Caco-2 (cell line): Measurements from ENCODE around the gene GNAQ. TPM values are rescaled to one million over a fixed set of nuclear protein-coding genes. Genes with fewer than 3 reads are reported as not detected.

Source experiments
- BruUV-seq: library from RNA; stranded (reverse); fragments of 400-500 nt; replicated peaks from 2 replicates; lab custom pipeline; 2021; lab: Mats Ljungman, UMichigan
- CTCF ChIA-PET: fragments of 300-600 bp; sonication (Branson Sonifier 250); formaldehyde crosslinking; loops from one replicate; lab custom pipeline; 2022; ENCODE audit warnings: antibody characterized with exemption; lab: Charles Lee
- POLR2A ChIA-PET: fragments of 300-600 bp; sonication (Branson Sonifier 250); formaldehyde crosslinking; loops from one replicate; lab custom pipeline; 2022; ENCODE audit warnings: antibody characterized with exemption; lab: Charles Lee
- DNase-seq, 2 experiments: peaks; one replicate each; pipeline versions ENCODE4 v3.0.0 to v3.0.0-alpha.2; 2020 to 2022
- H3K27me3 ChIP-seq: replicated peaks from 2 replicates; pipeline ENCODE4 v1.6.0; 2011; ENCODE audit warnings: low read length; ENCODE audit not compliant: control insufficient read depth, insufficient read depth
- H3K36me3 ChIP-seq: 2 replicates; pipeline ENCODE4 v1.5.1; 2011; ENCODE audit warnings: low read length; ENCODE audit not compliant: control insufficient read depth, insufficient read depth
- H3K4me1 ChIP-seq: fragments of 250-450 bp; sonication (Bioruptor Pico); 2 replicates; pipeline ENCODE4 v1.5.1; 2020; ENCODE audit warnings: mild to moderate bottlenecking
- H3K4me3 ChIP-seq: 2 replicates; pipeline ENCODE4 v1.5.1; 2011; ENCODE audit warnings: low read depth, mild to moderate bottlenecking, control low read depth, low read length
- H3K9me3 ChIP-seq: fragments of 250-450 bp; sonication (Bioruptor Pico); 2 replicates; pipeline ENCODE4 v1.5.1; 2020; ENCODE audit warnings: mild to moderate bottlenecking, moderate library complexity
- H3K27ac Mint-ChIP-seq: one replicate; pipeline ENCODE4 v1.8.0; 2022; ENCODE audit warnings: mixed read lengths; ENCODE audit not compliant: unreplicated experiment
- H3K27me3 Mint-ChIP-seq: one replicate; pipeline ENCODE4 v1.8.0; 2022; ENCODE audit warnings: mixed read lengths; ENCODE audit not compliant: insufficient read depth, unreplicated experiment
- H3K36me3 Mint-ChIP-seq: one replicate; pipeline ENCODE4 v1.8.0; 2022; ENCODE audit warnings: mild to moderate bottlenecking, mixed read lengths; ENCODE audit not compliant: insufficient read depth, unreplicated experiment
- H3K4me1 Mint-ChIP-seq: one replicate; pipeline ENCODE4 v1.8.0; 2022; ENCODE audit warnings: low read depth, mixed read lengths; ENCODE audit not compliant: unreplicated experiment
- H3K4me3 Mint-ChIP-seq: one replicate; pipeline ENCODE4 v1.8.0; 2022; ENCODE audit warnings: mild to moderate bottlenecking, moderate library complexity, mixed read lengths; ENCODE audit not compliant: unreplicated experiment
- H3K9me3 Mint-ChIP-seq: one replicate; pipeline ENCODE4 v1.8.0; 2022; ENCODE audit warnings: mixed read lengths; ENCODE audit not compliant: unreplicated experiment
- CTCF ChIP-seq, 2 experiments: fragments of 200-600 bp in 1 of 2; IDR thresholded peaks; 1 replicate in 1 of 2; 2 replicates in 1 of 2; pipeline versions ENCODE4 v1.5.1 to v1.8.0; 2011 to 2022; ENCODE audit warnings: antibody characterized with exemption in 1 of 2, control low read depth in 1 of 2, inconsistent platforms in 1 of 2, low read depth in 1 of 2, low read length in 1 of 2, mild to moderate bottlenecking in 1 of 2, moderate library complexity in 1 of 2; ENCODE audit not compliant: insufficient read depth in 1 of 2, severe bottlenecking in 1 of 2, unreplicated experiment in 1 of 2
- intact Hi-C: fragments of 100-400 bp; cut with micrococcal nuclease; formaldehyde crosslinking; loops from one replicate; pipeline ENCODE4 v1.10.0; 2022; ENCODE audit not compliant: unreplicated experiment
- total RNA-seq: library from RNA; stranded (reverse); gene quantifications from 2 replicates; pipeline ENCODE4 v1.2.3, GENCODE V29; 2022

GNAQ gene
- total RNA-seq, 1 experiment from 2014 or later: 10.1 TPM

- Histone ChIP-seq H3K9me3 (no peaks in the 10 kb centered on the region), H3K27me3 (no peaks in the 10 kb centered on the region), H3K4me1 (no peaks in the 10 kb centered on the region), H3K36me3 (no peaks in the 10 kb centered on the region), H3K4me3 (no peak overlapping the region)
- DNase-seq: no peak
- H3K27ac Mint-ChIP-seq: no peak overlapping the region
- no peaks in the 10 kb centered on the region for H3K27me3 Mint-ChIP-seq
- H3K4me3 Mint-ChIP-seq: no peak overlapping the region
- no peaks in the 10 kb centered on the region for H3K9me3 Mint-ChIP-seq
- TF ChIP-seq CTCF (IDR thresholded peaks at IDR 0.05; ENCODE audit: insufficient read depth in 1 of 2, low read depth in 1 of 2, low read length in 1 of 2, severe bottlenecking in 1 of 2, unreplicated experiment in 1 of 2): no peak
- CTCF ChIA-PET: no interaction called here
- intact Hi-C loops: no loop called here
- no TSS peak for BruUV-seq
- POLR2A ChIA-PET: no interaction called here
- peaks cover 4% of the 10 kb centered on the region for H3K36me3 Mint-ChIP-seq
- H3K4me1 Mint-ChIP-seq: peaks cover 6% of the 10 kb centered on the region
Measured at GRCh38 chr9:77954013-77954665, 77.5 kb downstream of the GNAQ start.

GRCh38 chr9:77953590-77953989, 78.0 kb downstream of the GNAQ start:
- H3K36me3 ChIP-seq: no peaks in the 10 kb centered on the region
- POLR2A ChIA-PET: no interaction called here
- H3K4me1 Mint-ChIP-seq: peaks cover 6% of the 10 kb centered on the region
- H3K9me3 Mint-ChIP-seq: no peaks in the 10 kb centered on the region
- H3K36me3 Mint-ChIP-seq: peaks cover 4% of the 10 kb centered on the region
- no peak overlapping the region for H3K4me3 Mint-ChIP-seq
- intact Hi-C loops: no loop called here
- H3K27ac Mint-ChIP-seq: no peak overlapping the region
- no peak for DNase-seq
- no peaks in the 10 kb centered on the region for H3K9me3 ChIP-seq
- no peak overlapping the region for H3K4me3 ChIP-seq
- CTCF ChIA-PET: no interaction called here
- no peaks in the 10 kb centered on the region for H3K27me3 ChIP-seq
- H3K27me3 Mint-ChIP-seq: no peaks in the 10 kb centered on the region
- H3K4me1 ChIP-seq: no peaks in the 10 kb centered on the region
- TF ChIP-seq CTCF (IDR thresholded peaks at IDR 0.05; ENCODE audit: insufficient read depth in 1 of 2, low read depth in 1 of 2, low read length in 1 of 2, severe bottlenecking in 1 of 2, unreplicated experiment in 1 of 2): no peak
- BruUV-seq: no TSS peak

GRCh38 chr9:77952635-77953328, 78.8 kb downstream of the GNAQ start:
- Mint-ChIP-seq H3K27ac (no peak overlapping the region), H3K27me3 (no peaks in the 10 kb centered on the region)

More at GRCh38 chr9:77952635-77953328, 78.8 kb downstream of the GNAQ start:
- Histone ChIP-seq H3K36me3 (no peaks in the 10 kb centered on the region), H3K4me3 (no peak overlapping the region), H3K9me3 (no peaks in the 10 kb centered on the region), H3K4me1 (no peaks in the 10 kb centered on the region), H3K27me3 (no peaks in the 10 kb centered on the region)
- ChIA-PET POLR2A (no interaction called here), CTCF (no interaction called here)
- BruUV-seq: no TSS peak
- intact Hi-C loops: no loop called here
- Mint-ChIP-seq H3K4me3 (no peak overlapping the region), H3K9me3 (no peaks in the 10 kb centered on the region), H3K4me1 (peaks cover 6% of the 10 kb centered on the region), H3K36me3 (peaks cover 4% of the 10 kb centered on the region)
- no peak for DNase-seq
- no peak for TF ChIP-seq CTCF (IDR thresholded peaks at IDR 0.05; ENCODE audit: insufficient read depth in 1 of 2, low read depth in 1 of 2, low read length in 1 of 2, severe bottlenecking in 1 of 2, unreplicated experiment in 1 of 2)
